Vagina (tissue), 2 donors: ENCODE data around the gene WDR89.

Experiments
- POLR2A ChIP-seq, 2 donors: fragments of 450-650 bp; IDR thresholded peaks; one replicate each; pipeline ENCODE4 v1.6.1; 2017; ENCODE audit warnings: antibody characterized with exemption in 2 of 2, mild to moderate bottlenecking in 2 of 2, moderate library complexity in 2 of 2
- POLR2AphosphoS5 ChIP-seq, 2 donors: sonication (generic); formaldehyde crosslinking; IDR thresholded peaks; one replicate each; pipeline ENCODE4 v1.9.0; 2017; ENCODE audit warnings: antibody characterized with exemption in 2 of 2, mild to moderate bottlenecking in 2 of 2, low read depth in 1 of 2; ENCODE audit not compliant: insufficient read depth in 1 of 2
- TF ChIP-seq, protein P1 (sequence below), 3 experiments: fragments of 450-650 bp in 2 of 3; fragments of 200-600 bp in 1 of 3; sonication (generic) in 1 of 3; IDR thresholded peaks; one replicate each; pipeline ENCODE4 v1.5.1; 2017 to 2019; ENCODE audit warnings: antibody characterized with exemption in 3 of 3, mild to moderate bottlenecking in 2 of 3, moderate library complexity in 2 of 3

DNA sequence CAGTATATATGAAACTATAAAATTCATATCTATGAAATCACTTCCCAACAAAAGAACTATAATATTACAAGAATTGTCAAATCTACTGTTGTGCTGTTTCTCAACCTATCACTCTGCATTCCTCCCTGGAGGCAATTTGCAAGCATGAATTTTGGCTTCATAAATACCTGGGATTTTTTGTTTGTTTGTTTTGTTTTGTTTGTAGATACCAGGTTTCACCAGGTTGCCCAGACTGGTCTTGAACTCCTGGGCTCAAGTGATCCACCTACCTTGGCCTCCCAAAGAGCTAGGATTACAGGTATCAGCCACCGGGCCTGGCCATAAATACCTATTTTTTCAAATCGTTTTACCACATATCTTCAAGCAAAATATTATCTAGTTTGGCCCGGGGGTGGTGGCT lies 47.5 kb upstream of the WDR89 start:
- TF ChIP-seq, protein P1, sequence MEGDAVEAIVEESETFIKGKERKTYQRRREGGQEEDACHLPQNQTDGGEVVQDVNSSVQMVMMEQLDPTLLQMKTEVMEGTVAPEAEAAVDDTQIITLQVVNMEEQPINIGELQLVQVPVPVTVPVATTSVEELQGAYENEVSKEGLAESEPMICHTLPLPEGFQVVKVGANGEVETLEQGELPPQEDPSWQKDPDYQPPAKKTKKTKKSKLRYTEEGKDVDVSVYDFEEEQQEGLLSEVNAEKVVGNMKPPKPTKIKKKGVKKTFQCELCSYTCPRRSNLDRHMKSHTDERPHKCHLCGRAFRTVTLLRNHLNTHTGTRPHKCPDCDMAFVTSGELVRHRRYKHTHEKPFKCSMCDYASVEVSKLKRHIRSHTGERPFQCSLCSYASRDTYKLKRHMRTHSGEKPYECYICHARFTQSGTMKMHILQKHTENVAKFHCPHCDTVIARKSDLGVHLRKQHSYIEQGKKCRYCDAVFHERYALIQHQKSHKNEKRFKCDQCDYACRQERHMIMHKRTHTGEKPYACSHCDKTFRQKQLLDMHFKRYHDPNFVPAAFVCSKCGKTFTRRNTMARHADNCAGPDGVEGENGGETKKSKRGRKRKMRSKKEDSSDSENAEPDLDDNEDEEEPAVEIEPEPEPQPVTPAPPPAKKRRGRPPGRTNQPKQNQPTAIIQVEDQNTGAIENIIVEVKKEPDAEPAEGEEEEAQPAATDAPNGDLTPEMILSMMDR (IDR thresholded peaks at IDR 0.05) = no peak
- no peak for TF ChIP-seq POLR2A (IDR thresholded peaks at IDR 0.05)
- TF ChIP-seq POLR2AphosphoS5 (IDR thresholded peaks at IDR 0.05; ENCODE audit: insufficient read depth in 1 of 2, low read depth in 1 of 2) = no peak
